SK-N-MC (cell line): Measurements from ENCODE around the gene CAMKV.
"Not testable (repeated sequence)": the region's sequence is repeated elsewhere in the genome, so short reads cannot be mapped to it uniquely, and the experiment has no call there.

ENCODE experiments used
- DNase-seq: peaks from one replicate; pipeline ENCODE4 v3.0.0-alpha.2; 2011; ENCODE audit warnings: low read depth, low spot score
- H3K27ac ChIP-seq: fragments of 200-600 bp; sonication (generic); 2 replicates; pipeline ENCODE4 v1.5.1; 2016; ENCODE audit warnings: mixed run types
- H3K36me3 ChIP-seq: fragments of 200-600 bp; sonication (generic); 2 replicates; pipeline ENCODE4 v1.6.1; 2017; ENCODE audit warnings: antibody characterized with exemption, low read length, mixed read lengths; ENCODE audit not compliant: insufficient read depth
- H3K4me3 ChIP-seq: fragments of 200-600 bp; sonication (generic); 2 replicates; pipeline ENCODE4 v1.5.1; 2016
- H3K9ac ChIP-seq: fragments of 200-600 bp; sonication (generic); 2 replicates; pipeline ENCODE4 v1.8.0; 2017; ENCODE audit warnings: mixed run types, mixed read lengths; ENCODE audit not compliant: insufficient read length
- H3K9me3 ChIP-seq: fragments of 200-600 bp; sonication (generic); 2 replicates; pipeline ENCODE4 v1.6.1; 2017; ENCODE audit warnings: low read depth, mild to moderate bottlenecking, antibody characterized with exemption, low read length, moderate library complexity, mixed read lengths
- EZH2 ChIP-seq: fragments of 200-600 bp; sonication (generic); IDR thresholded peaks from one replicate; pipeline ENCODE4 v1.6.1; 2017; ENCODE audit warnings: antibody characterized with exemption
- FOXP2 ChIP-seq: optimal IDR thresholded peaks from 2 replicates; pipeline ENCODE3; 2011; ENCODE audit warnings: mild to moderate bottlenecking, moderate library complexity; ENCODE audit not compliant: insufficient read depth; ENCODE audit errors: extremely low read length, control extremely low read depth
- POLR2AphosphoS5 ChIP-seq: IDR thresholded peaks from 2 replicates; pipeline ENCODE4 v1.6.1; 2012; ENCODE audit warnings: mild to moderate bottlenecking, low read depth, low read length, borderline replicate concordance

The CAMKV gene

DNA sequence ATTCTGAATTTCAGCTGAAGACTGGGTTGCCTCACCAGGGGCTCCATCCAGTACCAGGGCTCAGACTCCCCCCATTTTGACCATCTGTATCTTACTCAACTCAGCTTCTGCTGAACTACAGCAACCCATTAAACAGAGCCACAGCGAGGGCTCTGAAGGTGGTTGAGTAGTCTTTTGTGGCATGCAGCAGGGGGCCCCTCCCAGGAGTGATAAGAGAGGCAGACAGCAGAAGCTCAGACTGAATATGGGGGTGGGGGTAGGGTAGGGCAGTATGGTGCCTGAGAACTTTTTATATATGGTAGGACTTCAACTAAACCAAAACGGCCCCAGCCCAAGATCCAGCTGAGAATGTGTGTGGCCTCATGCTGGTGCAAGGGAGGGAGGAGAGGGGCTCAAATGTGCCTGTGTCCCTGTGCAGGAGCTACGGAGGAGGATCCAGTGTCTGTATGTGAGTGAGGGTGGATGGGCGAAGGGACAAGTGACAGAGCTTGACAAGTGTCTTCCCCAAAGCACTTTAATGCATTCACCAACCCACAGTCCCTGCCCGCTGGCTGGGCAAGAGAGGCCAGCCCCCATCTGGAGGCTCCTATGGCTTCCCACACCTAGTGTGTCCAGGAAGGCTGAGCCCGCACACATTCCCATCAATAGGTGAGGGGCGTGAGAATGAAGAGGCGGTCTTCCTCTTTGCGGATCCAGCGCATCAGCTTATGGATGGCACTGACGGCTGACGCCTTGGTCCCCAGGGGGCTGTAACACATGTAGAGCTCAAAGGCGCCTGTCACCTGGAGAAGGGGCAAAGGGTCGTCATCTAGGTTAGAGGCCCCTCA lies 38.9 kb upstream of the CAMKV start:
- Histone ChIP-seq H3K36me3 (no peaks in the 10 kb centered on the region), H3K4me3 (no peak overlapping the region), H3K27ac (no peak overlapping the region), H3K9ac (no peak overlapping the region), H3K9me3 (no peaks in the 10 kb centered on the region)
- DNase-seq: no peak
- TF ChIP-seq FOXP2 (no peak), POLR2AphosphoS5 (no peak)

DNA sequence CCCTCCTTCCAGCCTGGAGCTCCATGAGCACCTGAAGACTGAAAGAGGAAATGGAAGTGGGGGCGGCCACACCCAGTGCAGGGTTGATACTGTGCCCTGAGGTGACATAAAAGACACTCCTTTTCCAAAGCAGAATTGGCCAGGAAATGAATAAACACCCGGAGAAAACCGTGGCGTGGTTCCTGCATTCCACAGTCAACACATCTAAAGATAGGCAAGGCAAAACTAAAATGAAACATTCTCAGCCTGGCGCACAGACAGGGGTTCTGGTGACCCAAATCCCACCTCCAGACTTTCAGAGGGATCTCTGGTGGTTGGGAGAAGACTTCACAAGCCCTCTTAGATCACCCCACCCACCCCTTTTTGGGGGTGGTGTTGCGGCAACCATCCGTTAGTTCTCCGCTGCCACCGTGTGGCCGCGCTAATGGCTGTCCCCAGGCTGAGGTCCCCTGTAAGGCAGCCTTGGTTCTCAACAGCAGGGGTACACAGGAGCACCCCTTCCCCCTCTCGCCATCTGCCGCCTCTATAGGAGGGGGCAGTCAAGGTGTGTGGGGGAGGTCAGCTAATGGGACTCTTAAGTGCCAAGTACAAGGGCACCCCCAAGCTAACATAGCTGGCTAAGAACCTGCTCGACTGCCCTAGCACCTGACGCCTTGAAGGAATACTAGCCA lies 36.5 kb upstream of the CAMKV start:
- Histone ChIP-seq H3K9ac (no peak overlapping the region), H3K4me3 (peak overlapping the region; percentile 40), H3K36me3 (no peaks in the 10 kb centered on the region), H3K9me3 (no peaks in the 10 kb centered on the region), H3K27ac (no peak overlapping the region)
- DNase-seq: no peak
- TF ChIP-seq FOXP2: no peak

DNA sequence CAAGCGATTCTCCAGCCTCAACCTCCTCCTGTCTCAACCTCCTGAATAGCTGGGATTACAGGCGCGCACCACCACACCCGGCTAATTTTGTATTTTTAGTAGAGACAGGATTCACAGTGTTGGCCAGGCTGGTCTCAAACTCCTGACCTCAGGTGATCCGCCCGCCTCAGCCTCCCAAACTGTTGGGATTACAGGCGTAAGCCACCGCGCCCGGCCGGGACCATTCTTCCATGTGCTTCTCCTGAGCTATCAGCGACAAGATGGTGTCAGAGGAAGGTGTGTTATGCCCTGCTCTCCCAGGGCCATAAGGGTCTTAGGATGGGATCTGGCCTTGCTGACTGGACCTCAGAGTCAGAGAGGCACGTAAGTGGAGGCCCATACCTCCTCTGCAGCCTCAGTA lies 34.7 kb upstream of the CAMKV start:
- H3K4me3 ChIP-seq, H3K9me3 ChIP-seq, DNase-seq, H3K36me3 ChIP-seq, H3K27ac ChIP-seq, H3K9ac ChIP-seq: not testable (repeated sequence)

DNA sequence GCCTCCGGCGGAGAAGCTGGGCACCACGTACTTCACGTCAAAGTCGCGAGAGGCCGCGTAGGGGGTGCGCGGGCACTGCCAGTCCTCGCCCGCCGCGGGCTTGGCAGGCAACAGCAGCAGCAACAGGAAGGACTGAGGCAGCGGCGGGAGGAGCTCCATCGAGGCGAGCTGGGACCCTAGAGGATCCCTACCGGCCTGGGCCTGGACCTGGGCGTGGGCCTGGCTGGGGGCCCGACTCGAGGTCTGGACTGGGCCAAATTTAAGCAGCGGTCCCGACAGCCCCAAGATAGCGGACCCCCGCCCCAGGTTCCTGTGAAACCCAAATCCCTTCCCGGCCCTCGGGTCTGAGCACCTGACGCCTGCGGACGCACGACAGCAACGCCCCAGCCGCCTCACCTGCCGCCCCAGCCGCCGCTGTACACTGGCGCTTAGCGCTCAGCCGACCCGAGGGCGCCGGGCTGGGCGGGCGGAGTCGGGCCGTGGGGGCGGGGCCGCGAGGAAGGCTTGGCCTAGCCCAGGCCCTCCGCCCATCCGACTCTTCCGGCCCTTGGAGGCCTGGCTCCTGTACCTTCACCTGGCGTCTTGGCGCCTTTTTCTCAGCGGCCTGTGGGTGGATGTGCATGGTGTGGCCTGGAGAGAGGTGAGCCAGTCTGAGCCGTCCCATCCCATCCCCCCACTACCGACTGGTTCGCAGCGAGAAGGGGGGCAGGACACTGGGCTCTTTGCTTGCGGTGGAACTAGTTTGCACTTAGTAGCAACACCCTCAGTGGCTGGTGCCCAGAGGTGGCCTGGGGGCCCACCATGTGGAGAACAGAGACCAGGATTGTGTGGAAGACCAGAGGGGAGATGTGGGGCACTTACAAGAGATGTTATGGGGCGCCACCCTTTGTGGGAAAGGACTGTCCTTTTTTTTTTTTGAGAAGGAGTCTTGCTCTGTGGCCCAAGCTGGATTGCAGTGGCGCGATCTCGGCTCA lies 34.0 kb upstream of the CAMKV start, which contains the start of gene MST1R:
Gene MST1R, minus strand, starts transcription at position 423 of the 974 bp plus-strand sequence. Its CDS starts 264 bp downstream, at position 159.
- Histone ChIP-seq H3K4me3 (no peak within 1 kb of the TSS), H3K27ac (no peak within 1 kb of the TSS), H3K9me3 (no peaks in the 10 kb centered on the region), H3K36me3 (no peaks in the 10 kb centered on the region), H3K9ac (no peak within 1 kb of the TSS)
- TF ChIP-seq FOXP2: no peak
- TF ChIP-seq POLR2AphosphoS5: no peak
- no peak for TF ChIP-seq EZH2
- no peak for DNase-seq

DNA sequence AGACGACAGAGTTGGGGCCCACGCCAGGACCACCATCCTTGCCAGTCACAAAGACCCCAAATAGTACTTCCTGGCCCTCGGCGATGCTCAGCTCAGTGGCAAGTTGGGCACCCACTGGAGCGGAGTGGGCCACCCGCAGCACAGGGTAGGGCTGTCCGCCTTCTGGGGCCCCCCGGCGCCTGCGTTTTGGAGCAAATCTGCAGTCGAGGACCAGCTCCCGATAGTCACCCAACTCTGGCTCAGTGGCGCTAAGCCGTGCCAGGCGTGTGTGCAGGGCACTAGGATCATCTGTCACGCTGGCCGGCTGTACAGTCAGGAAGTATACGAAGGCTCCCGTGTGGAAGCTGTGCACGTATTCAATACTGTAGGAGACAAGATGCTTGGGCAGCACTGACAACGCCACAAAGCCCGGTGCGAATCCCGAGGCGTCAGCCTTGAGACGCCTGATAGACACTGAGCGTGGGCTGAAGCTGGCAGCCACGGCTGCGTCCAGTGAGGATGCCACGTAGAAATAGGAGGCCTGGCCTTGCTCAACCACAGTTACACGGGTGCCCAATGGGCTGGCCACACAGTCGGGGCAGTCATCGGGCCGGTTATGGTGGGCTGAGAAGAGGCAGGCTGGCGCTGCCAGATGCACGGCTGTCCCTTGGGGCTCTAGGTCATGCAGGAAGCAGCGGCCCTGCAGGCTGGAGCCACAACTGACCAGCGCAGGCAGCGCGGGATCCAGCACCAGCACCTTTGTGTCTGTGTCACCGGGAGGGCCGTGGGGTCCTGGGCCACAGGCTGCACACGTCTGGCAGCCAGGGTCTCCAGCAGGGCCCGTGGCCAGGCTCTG lies 33.0 kb upstream of the CAMKV start:
- Histone ChIP-seq H3K36me3 (no peaks in the 10 kb centered on the region), H3K27ac (no peak overlapping the region), H3K9me3 (no peaks in the 10 kb centered on the region), H3K9ac (no peak overlapping the region), H3K4me3 (no peak overlapping the region)
- no peak for DNase-seq
- no peak for TF ChIP-seq POLR2AphosphoS5
- no peak for TF ChIP-seq FOXP2
- no peak for TF ChIP-seq EZH2

DNA sequence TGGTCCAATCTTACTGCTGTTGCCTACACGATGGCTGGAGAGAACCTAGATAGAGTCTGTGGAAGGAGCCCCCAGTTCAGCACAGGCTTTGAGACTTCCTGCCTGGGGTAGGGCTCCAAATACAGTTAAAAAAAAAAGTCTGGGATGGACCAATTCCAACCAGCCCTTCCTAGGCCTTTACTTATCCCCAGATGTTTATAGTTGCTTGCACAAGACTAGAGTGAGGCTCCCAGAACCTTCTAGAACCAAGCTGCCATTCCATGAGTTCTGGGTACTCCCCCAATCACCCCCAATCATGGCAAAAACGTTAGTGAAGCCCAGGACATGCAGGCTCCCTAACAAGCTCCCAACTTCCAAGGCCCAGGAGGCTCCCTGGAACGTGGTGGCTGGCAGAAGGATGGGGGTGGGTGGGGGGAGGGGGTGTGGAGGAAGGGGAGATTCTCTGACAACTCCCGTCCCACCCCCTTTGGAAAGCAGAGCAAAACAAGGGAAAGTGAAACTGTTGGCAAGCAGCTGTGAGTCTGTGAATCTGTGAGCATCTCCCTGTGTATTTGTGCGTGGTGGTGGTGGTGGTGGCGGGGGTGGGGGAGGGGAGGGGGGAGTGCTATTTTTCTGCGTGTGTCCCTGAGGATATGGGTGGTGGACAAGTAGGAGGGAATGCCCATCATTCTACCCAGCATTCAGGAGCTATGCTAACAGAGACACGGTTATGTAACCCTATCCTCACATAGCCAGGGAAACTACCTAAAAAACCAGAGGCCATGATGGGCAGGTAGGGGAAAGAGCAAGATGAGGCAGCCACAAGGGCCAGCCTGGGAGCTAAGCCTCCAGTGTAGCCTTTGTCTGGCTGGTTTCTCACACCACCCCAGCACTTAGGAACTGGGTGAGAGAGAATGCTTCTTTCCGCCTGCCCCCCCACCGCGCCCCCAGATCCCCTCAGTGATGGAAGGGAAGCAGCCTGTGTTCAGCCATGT lies 31.9 kb upstream of the CAMKV start:
- no peak overlapping the region for H3K4me3 ChIP-seq
- DNase-seq: no peak
- no peaks in the 10 kb centered on the region for H3K36me3 ChIP-seq
- no peaks in the 10 kb centered on the region for H3K9me3 ChIP-seq
- TF ChIP-seq POLR2AphosphoS5: no peak
- TF ChIP-seq FOXP2: no peak
- TF ChIP-seq EZH2: no peak
- H3K27ac ChIP-seq: no peak overlapping the region
- H3K9ac ChIP-seq: no peak overlapping the region

DNA sequence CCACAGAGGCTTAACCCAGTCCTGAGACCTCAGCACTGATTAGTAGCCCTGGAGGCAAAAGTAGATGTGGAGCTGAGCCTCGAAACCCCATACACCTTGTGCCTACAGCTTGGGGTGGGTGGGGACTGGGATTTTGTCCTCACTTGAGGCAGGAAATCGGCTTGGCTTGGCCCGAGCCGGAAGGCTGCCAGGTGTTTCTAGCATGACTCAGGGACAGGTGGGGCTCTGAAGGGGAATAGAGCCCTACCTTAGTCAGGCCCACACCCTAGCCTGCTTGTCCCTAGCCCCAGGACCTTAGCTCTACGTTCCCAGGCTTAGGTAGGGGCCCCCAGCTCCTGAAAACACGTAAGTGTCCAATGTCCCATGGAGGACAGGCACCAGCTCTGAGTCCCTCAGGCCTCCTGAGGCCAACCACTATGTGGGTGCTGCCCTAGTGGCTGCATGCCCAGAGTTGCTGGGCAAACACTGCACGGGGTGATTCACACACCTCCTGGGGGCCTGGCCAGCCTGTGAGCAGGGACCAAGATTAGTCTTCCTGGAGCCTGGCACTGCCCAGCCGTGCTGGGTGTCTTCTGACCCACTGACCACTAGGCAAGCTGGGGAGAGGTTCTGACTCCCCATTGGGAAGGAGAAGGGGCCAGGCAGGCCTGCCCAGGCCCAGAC lies 30.9 kb upstream of the CAMKV start:
- H3K4me3 ChIP-seq: no peak overlapping the region
- no peak for DNase-seq
- H3K27ac ChIP-seq: no peak overlapping the region
- H3K9ac ChIP-seq: no peak overlapping the region
- no peaks in the 10 kb centered on the region for H3K36me3 ChIP-seq
- H3K9me3 ChIP-seq: no peaks in the 10 kb centered on the region
- TF ChIP-seq EZH2: no peak
- TF ChIP-seq FOXP2: no peak
- no peak for TF ChIP-seq POLR2AphosphoS5
